Stimulated activated effector memory CD8-positive, alpha-beta T cell treated with anti-CD3 and anti-CD28 coated beads, Interleukin-12 subunit alpha, Interleukin-12 subunit beta, amount 100 ng/mL, for 72 hours (primary cell): ENCODE measurements around the gene ANXA2R.

Source experiments
- ATAC-seq: fragments of 150-1000 bp; cut with Tn5 transposase; 2 replicates; pipeline ENCODE4 v1.10.0; 2021
- DNase-seq, 2 donors: peaks; one replicate each; pipeline ENCODE4 v3.0.0; 2021 to 2022; ENCODE audit warnings: low spot score in 2 of 2
- H3K27ac Mint-ChIP-seq: one replicate; pipeline ENCODE4 v1.8.0; 2022; ENCODE audit warnings: mild to moderate bottlenecking, mixed read lengths
- H3K36me3 Mint-ChIP-seq: one replicate; pipeline ENCODE4 v1.8.0; 2022; ENCODE audit warnings: mild to moderate bottlenecking, mixed read lengths
- H3K4me1 Mint-ChIP-seq: one replicate; pipeline ENCODE4 v1.8.0; 2022; ENCODE audit warnings: mixed read lengths
- H3K4me3 Mint-ChIP-seq: one replicate; pipeline ENCODE4 v1.8.0; 2022; ENCODE audit warnings: mild to moderate bottlenecking, mixed read lengths
- H3K9me3 Mint-ChIP-seq: one replicate; pipeline ENCODE4 v1.8.0; 2022; ENCODE audit warnings: mixed read lengths

Gene ANXA2R

DNA sequence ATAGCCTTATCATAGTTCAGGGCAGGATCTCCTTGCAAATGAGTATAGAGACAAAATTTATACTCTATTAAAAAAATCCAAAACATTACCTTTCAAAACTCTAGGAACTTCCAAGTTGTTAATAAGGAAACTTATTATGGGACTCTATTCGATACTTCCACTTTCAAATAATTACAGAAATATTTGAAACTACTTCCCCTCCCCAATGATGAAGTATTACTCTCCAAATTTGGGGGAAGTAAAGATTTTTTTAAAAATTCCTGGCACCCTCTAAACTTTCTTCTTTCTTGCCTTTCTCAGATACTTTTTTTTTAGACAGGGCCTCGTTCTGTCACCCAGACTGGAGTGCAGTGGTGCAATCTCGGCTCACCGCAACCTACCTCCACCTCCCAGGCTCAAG, 35.1 kb downstream of the ANXA2R start:
- H3K4me3 Mint-ChIP-seq = no peak overlapping the region
- H3K36me3 Mint-ChIP-seq = peaks cover 25% of the 10 kb centered on the region
- ATAC-seq (no peak), DNase-seq (no peak)
- no peak overlapping the region for H3K27ac Mint-ChIP-seq
- H3K9me3 Mint-ChIP-seq = no peaks in the 10 kb centered on the region
- peaks cover 22% of the 10 kb centered on the region for H3K4me1 Mint-ChIP-seq

DNA sequence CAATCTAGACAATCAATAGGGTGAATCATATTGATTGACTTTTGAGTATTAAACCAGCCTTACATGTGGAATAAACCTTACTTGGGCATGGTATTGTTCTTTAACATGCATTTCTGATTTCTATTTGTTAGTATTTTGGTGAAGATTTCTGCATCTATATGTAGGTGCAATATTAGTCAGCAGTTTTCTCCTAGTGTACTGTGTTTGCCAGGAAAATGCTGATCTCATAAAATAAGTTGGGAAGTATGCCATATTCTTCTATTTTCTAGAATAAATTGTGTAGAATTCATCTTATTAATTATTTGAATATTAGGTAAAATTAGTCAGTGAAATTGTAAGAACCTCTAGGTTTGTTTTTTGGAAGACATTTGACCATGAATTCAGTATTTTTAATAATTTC, 38.4 kb downstream of the ANXA2R start:
- H3K4me3 Mint-ChIP-seq = no peak overlapping the region
- no peak for DNase-seq
- H3K27ac Mint-ChIP-seq = no peak overlapping the region
- no peak for ATAC-seq
- H3K4me1 Mint-ChIP-seq = no peaks in the 10 kb centered on the region
- no peaks in the 10 kb centered on the region for H3K9me3 Mint-ChIP-seq
- H3K36me3 Mint-ChIP-seq = peaks cover under 1% of the 10 kb centered on the region

DNA sequence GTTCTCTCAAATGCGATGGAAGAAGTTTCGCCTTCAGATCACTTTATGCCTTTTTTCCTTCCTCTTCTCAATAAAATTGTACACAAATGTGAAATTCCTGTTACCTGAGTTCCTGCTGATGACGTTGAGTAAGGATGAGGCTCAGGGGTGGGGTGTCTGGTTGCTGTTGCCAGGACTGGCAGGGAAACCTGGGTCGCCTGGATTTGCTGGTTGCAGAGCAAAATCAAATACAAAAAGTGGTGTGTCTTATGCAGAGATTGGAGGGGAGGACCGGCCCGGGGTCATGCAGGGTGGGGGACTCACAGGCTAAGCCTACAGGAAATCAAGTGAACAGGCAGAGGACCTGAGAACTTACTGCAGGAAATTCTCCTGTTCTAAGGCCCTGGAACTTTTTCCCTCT, 39.2 kb downstream of the ANXA2R start:
- ATAC-seq = no peak
- Mint-ChIP-seq H3K4me1 (no peaks in the 10 kb centered on the region), H3K27ac (no peak overlapping the region)

DNA sequence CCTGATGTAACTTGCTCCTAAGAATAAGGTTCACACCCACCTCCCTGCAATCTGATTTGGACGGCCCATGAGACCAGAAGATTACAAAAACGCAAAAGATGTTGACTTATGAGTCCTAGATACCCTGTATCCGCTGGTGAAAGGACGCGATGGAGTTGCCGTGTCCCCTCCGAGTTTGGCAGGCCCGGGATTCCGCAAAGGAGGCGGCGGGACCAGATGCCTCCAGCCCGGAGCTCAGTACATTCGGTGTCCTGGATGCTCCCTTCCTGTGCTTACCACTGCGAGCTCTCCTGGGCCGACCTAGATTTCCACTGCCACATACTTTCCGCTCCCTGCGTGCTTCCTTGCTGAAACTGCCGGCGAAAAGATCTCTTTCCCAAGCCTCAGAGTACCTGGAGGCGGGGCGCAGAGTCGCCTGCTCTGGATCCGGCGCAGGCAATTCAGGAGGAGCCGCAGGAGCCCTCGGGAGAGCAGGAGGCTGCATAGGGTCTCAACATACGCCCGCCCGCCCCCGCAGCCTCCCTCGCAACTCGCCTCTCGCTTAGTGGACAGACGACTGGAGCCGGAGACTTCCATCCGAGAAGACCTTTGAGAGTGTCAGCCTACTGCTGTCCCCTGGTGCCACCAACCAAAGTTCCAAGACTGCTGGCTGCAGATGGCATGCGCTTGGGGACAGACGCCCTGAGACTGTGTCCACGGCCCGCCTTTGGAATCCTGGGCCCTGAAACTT, 39.8 kb downstream of the ANXA2R start:
- Mint-ChIP-seq H3K9me3 (no peaks in the 10 kb centered on the region), H3K27ac (no peak overlapping the region), H3K36me3 (peaks cover 2% of the 10 kb centered on the region), H3K4me1 (peaks cover 2% of the 10 kb centered on the region), H3K4me3 (no peak overlapping the region)
- DNase-seq (peak in 1 of 2 donors; percentile 44), ATAC-seq (no peak)

More for the DNA sequence above, 39.2 kb downstream of the ANXA2R start:
- Mint-ChIP-seq H3K9me3 (no peaks in the 10 kb centered on the region), H3K36me3 (no peaks in the 10 kb centered on the region), H3K4me3 (no peak overlapping the region)
- no peak for DNase-seq

DNA sequence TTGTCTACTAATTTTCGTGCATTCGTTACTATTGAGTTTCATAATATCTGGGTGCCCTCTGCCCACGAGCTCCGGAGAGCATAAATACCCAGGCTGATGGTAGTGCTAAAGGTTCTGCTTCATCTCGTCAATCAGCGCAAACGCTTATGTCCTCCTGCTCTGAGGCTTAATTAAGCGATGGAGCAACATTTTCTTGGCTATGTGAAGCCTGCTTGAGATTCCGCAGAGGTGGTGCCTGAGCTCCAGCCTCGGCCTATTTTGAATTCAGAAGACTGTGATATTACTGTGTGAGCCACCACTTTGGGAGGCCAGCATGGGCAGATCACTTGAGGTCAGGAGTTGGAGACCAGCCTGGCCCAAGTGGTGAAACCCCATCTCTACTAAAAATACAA, 44.8 kb downstream of the ANXA2R start:
- H3K4me3 Mint-ChIP-seq = peak overlapping the region; percentile 93
- peak in 1 of 2 donors; percentile 58 for DNase-seq
- peaks cover 47% of the 10 kb centered on the region for H3K36me3 Mint-ChIP-seq
- H3K9me3 Mint-ChIP-seq = no peaks in the 10 kb centered on the region
- peaks cover 24% of the 10 kb centered on the region for H3K4me1 Mint-ChIP-seq
- peak overlapping the region; percentile 99 for H3K27ac Mint-ChIP-seq
- ATAC-seq = no peak

DNA sequence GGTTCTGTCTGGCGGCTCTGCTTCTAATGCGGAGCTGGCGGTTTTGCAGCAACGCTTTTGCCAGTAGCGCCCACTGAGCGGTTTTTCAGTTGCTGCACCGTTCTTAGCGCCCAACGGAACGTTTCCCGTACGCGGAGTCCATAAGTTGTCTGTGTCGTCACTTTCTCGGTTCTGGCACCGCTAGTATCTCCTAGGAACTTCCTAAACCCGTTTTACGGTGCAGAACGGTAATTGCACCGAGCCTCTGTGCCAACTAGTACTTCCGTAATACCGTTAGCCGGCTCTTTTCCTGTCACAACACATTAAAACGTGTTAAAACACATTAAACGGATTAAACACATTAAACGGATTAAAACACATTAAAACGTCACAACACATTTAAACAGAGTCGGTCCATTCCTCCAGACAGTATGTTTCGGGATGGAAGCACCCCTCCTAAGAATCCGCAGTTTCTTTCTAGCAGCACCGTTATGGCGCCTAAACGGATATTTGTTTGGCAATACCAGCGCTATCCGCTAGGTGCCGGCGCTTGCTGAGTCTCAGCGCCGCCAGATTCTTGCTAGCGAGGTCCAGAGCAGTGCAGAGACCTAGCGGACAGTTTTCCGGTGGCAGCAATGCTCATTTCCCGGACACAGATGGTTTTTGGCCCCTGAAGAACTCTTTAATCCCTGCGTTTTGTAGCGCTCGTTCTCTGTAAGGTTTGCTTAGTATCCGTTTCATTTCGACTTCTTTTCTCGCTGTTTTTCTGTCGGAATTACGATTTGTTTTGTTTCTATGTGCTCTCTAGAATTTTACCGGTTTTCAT, 45.4 kb downstream of the ANXA2R start:
- ATAC-seq = peak; percentile 76
- peaks cover 30% of the 10 kb centered on the region for H3K4me1 Mint-ChIP-seq
- H3K36me3 Mint-ChIP-seq = peaks cover 47% of the 10 kb centered on the region
- peak overlapping the region; percentile 93 for H3K4me3 Mint-ChIP-seq
- peak; percentile 87 to 93 for DNase-seq
- no peaks in the 10 kb centered on the region for H3K9me3 Mint-ChIP-seq
- H3K27ac Mint-ChIP-seq = peak overlapping the region; percentile 99

DNA sequence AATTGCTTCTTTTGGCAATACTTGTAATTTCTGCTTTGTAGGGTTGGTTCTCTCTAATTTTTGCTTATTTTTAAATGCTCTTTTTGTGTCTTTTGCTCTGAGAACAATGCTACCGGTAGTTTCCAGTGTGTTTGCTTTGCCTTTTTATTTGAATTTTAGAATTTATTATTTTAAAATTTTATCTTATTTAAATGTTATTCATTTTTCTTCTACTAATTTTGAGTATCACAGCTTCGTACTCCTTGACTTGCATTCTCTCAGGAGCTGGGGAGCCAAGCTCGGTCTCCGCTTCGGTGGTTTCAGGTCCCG, 45.9 kb downstream of the ANXA2R start:
- no peak for DNase-seq
- ATAC-seq = no peak
- peak overlapping the region; percentile 93 for H3K4me3 Mint-ChIP-seq
- H3K4me1 Mint-ChIP-seq = peaks cover 36% of the 10 kb centered on the region
- peaks cover 47% of the 10 kb centered on the region for H3K36me3 Mint-ChIP-seq
- no peaks in the 10 kb centered on the region for H3K9me3 Mint-ChIP-seq
- H3K27ac Mint-ChIP-seq = peak overlapping the region; percentile 99

DNA sequence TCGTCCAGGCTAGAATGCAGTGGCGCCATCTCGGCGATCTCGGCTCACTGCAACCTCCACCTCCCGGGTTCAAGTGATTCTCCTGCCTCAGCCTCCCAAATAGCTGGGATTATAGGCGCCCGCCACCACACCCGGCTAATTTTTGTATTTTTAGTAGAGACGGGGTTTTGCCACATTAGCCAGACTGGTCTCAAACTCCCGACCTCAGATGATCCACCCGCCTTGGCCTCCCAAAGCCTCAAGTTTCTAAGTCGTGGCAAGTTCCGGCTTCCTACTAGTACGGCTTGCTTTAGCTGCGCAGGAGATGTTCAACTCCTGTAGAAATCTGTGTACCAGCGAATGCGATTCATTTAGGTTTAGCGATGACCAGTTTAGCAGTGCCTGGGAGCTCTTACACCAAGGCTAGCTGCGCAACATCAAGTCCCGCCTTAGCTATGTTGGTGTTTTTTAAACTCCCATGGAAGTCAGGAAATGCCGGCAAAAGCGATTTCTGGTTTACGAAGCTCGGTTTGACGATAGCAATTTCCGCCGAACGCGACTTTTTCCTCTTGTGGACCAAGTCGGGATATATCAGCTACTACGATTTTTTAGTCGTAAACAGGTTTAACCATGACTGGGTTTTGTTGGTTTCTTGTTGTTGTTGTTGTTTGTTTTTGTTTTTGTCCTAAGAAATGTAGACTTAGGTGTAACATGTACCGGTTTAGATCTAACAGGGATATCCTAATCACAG, 46.4 kb downstream of the ANXA2R start:
- H3K9me3 Mint-ChIP-seq = no peaks in the 10 kb centered on the region
- ATAC-seq = peak; percentile 46
- peak; percentile 36 to 84 for DNase-seq
- H3K4me1 Mint-ChIP-seq = peaks cover 36% of the 10 kb centered on the region
- peak overlapping the region; percentile 99 for H3K27ac Mint-ChIP-seq
- peaks cover 47% of the 10 kb centered on the region for H3K36me3 Mint-ChIP-seq
- peak overlapping the region; percentile 93 for H3K4me3 Mint-ChIP-seq

DNA sequence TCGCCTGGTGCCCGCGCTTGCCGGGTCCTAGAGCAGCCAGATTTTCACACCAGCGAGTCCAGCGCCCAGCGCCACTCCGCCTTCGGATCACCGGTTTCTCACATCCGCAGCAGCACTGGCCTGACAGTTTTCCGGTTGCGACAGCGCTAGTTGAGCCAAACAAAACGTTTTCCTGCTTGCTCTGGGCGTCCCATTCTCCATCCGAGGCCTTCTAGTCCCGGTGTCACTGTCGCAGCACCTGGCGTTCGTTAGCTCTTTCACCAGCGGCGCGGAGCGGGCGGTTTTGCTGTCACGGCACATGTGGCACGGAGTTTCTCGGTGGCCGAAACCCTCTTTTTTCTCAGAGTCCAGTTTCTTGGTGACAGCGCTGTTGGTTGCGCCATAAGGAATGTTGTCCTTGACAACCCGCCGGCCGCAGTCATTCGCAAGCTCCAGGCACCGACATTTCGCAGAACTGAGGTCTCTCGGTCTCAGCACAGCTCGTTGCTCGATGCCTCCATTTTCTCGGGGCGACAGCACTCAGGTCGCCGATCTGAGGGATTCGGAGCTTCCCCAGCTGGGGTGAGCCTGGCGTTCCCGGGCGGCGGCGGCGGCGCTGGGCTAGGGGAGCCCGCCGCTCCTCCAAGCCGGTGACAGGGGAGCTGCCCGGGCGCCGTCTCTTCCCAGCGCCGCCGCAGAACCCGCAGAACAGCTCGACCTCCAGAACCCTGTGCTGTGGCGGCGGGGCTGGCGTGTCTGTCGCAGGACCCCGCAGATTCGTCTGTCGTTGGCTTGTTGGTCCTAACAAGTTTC, 47.8 kb downstream of the ANXA2R start:
- Mint-ChIP-seq H3K27ac (peak overlapping the region; percentile 99), H3K4me3 (peak overlapping the region; percentile 93), H3K9me3 (no peaks in the 10 kb centered on the region), H3K36me3 (peaks cover 47% of the 10 kb centered on the region), H3K4me1 (peaks cover 43% of the 10 kb centered on the region)
- peak; percentile 60 for ATAC-seq
- DNase-seq = peak; percentile 59 to 90

DNA sequence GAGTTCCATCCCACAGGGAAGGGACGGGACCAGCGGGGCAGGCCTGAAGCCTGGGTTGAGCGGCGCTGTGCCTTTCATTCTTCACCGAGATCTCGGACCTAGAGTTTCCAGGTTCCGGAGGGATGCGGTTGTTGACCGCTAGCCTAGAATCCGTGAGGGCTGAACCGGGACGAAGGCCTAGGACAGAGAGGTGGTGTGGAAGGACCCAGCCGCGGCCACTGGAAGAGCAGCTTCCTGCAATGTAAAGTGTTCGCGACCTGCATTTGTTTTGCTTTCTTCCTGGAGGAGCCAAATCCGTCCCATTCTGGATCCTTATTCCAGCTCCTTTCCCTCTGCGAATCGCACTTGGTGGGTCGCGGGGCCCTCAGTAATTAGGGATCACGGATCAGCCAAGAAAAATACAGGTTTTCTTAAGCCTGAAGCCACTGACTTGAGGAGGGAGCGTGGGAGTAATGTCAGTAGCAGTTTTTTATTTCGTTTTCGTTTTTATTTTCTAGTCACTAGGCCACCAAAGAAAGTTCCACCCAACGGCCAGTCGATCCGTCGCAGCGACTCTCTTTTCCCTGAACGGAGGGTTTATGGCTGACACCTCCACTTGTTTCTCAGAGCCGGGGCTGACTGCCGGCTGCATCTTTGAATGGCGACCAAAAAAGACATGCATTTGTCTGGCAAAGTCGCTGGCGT, 48.6 kb downstream of the ANXA2R start:
- peaks cover 48% of the 10 kb centered on the region for H3K4me1 Mint-ChIP-seq
- H3K36me3 Mint-ChIP-seq = peaks cover 47% of the 10 kb centered on the region
- H3K4me3 Mint-ChIP-seq = peak overlapping the region; percentile 93
- H3K9me3 Mint-ChIP-seq = no peaks in the 10 kb centered on the region
- peak overlapping the region; percentile 99 for H3K27ac Mint-ChIP-seq
- peak; percentile 33 for ATAC-seq
- no peak for DNase-seq

DNA sequence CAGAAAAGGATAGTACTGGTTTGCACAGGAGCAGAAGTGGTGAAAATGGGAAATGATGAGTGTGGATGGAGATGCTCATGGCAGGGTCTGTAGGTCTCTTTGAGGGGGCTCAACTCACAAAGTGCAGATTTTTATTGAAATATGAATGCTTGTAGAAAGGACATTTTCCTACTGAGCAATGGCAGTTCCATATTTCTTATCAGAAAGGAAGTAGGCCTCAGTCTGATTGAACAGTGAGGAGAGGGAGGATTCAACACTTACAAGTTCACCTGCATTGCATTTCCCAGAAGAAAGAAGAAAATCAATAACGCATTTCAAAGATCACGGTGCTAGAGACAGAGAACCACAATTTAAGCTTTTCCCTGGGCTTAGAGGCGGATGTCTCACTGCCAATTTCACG, 49.2 kb downstream of the ANXA2R start:
- Mint-ChIP-seq H3K9me3 (no peaks in the 10 kb centered on the region), H3K36me3 (peaks cover 47% of the 10 kb centered on the region), H3K27ac (peak overlapping the region; percentile 99), H3K4me1 (peaks cover 55% of the 10 kb centered on the region), H3K4me3 (peak overlapping the region; percentile 93)
- DNase-seq = no peak
- ATAC-seq = no peak
